Astrocyte of the cerebellum (primary cell): ENCODE data around the gene GPHB5.

ENCODE experiments used
- DNase-seq: peaks from one replicate; pipeline ENCODE4 v3.0.0-alpha.2; 2011; ENCODE audit warnings: low read depth
- H3K4me3 ChIP-seq: 2 replicates; pipeline ENCODE4 v1.5.1; 2011; ENCODE audit warnings: mild to moderate bottlenecking, low read depth, low read length, moderate library complexity
- CTCF ChIP-seq: IDR thresholded peaks from 2 replicates; pipeline ENCODE4 v1.5.1; 2012; ENCODE audit warnings: low read length, low read depth, moderate library complexity, mild to moderate bottlenecking; ENCODE audit errors: missing control alignments
- in situ Hi-C: cut with HindIII; loops from 2 replicates; pipeline ENCODE4 v1.10.0; 2017; ENCODE audit warnings: low sequenced_read_pairs

Gene GPHB5

GRCh38 chr14:63276492-63277342, 42.0 kb downstream of the GPHB5 start:
- H3K4me3 ChIP-seq = no peak overlapping the region
- in situ Hi-C loops = no loop called here
- DNase-seq = peak; percentile 45
- peak; percentile 77 for TF ChIP-seq CTCF

- in situ Hi-C loops = no loop called here
- TF ChIP-seq CTCF = no peak
Observed at GRCh38 chr14:63276016-63276415, 42.7 kb downstream of the GPHB5 start.

GRCh38 chr14:63275611-63276010, 43.1 kb downstream of the GPHB5 start:
- no peak for DNase-seq
- TF ChIP-seq CTCF = no peak
- H3K4me3 ChIP-seq = no peak overlapping the region
- in situ Hi-C loops = no loop called here

More at GRCh38 chr14:63276016-63276415, 42.7 kb downstream of the GPHB5 start:
- no peak for DNase-seq
- no peak overlapping the region for H3K4me3 ChIP-seq

GRCh38 chr14:63273717-63274655, 44.7 kb downstream of the GPHB5 start:
- DNase-seq = no peak
- no peak for TF ChIP-seq CTCF
- no peak overlapping the region for H3K4me3 ChIP-seq
- in situ Hi-C loops = no loop called here

GRCh38 chr14:63273129-63273528, 45.6 kb downstream of the GPHB5 start:
- no peak for TF ChIP-seq CTCF
- no peak for DNase-seq
- in situ Hi-C loops = no loop called here
- H3K4me3 ChIP-seq = no peak overlapping the region

- no peak for TF ChIP-seq CTCF
Observed at GRCh38 chr14:63269561-63270225, 49.0 kb downstream of the GPHB5 start.

More at GRCh38 chr14:63269561-63270225, 49.0 kb downstream of the GPHB5 start:
- no peak overlapping the region for H3K4me3 ChIP-seq
- DNase-seq = peak; percentile 26
- in situ Hi-C loops = no loop called here
